ENCODE results near the gene TBC1D9. TPM values are rescaled to one million over a fixed set of nuclear protein-coding genes. Genes with fewer than 3 reads are reported as not detected.

TBC1D9 gene
- total and polyA plus RNA-seq, 2 donors (not counting 1 experiment from before 2014, with no cell fraction given) = 48.9 to 235 TPM

GRCh38 chr4:140633951-140634350 lies 122.2 kb downstream of the TBC1D9 start:
- POLR2A ChIA-PET = no interaction called here
- no peak for DNase-seq
- ATAC-seq (ENCODE audit: low read depth) = no peak

GRCh38 chr4:140633124-140633523 lies 123.1 kb downstream of the TBC1D9 start:
- no peaks in the 10 kb centered on the region for H3K4me1 ChIP-seq (ENCODE audit: control insufficient read depth in 2 of 2, insufficient read depth in 2 of 2, low read length in 2 of 2)
- Mint-ChIP-seq H3K4me3 (no peak overlapping the region), H3K9me3 (ENCODE audit: insufficient read depth) (no peaks in the 10 kb centered on the region), H3K27me3 (no peaks in the 10 kb centered on the region), H3K4me1 (peaks cover 3% of the 10 kb centered on the region), H3K27ac (no peak overlapping the region)
- intact Hi-C loops (cut with micrococcal nuclease) = no loop called here
- H3K9me3 ChIP-seq (ENCODE audit: control extremely low read depth in 1 of 3, control insufficient read depth in 2 of 3, insufficient read depth in 1 of 3, low read length in 2 of 3) = no peaks in the 10 kb centered on the region
- no peak overlapping the region for H3K4me3 ChIP-seq (ENCODE audit: control extremely low read depth in 1 of 5, extremely low read depth in 1 of 5, insufficient read depth in 1 of 5, low read depth in 2 of 5, low read length in 4 of 5)
- ATAC-seq (ENCODE audit: low read depth) = no peak
- H3K27me3 ChIP-seq (replicated peaks in 1 of 4; ENCODE audit: control extremely low read depth in 1 of 4, control insufficient read depth in 3 of 4, insufficient read depth in 4 of 4, low read length in 3 of 4) = no peaks in the 10 kb centered on the region
- TF ChIP-seq EZH2 (IDR thresholded peaks at IDR 0.05; ENCODE audit: borderline replicate concordance, insufficient read depth, low read depth, low read length, poor library complexity, severe bottlenecking) = no peak
- TF ChIP-seq CTCF (IDR thresholded peaks at IDR 0.05) = no peak
- WGBS (ENCODE audit: insufficient coverage) = no CpG with 5 or more reads among the region's 2 CpGs
- no peak overlapping the region for H3K9ac ChIP-seq (ENCODE audit: low read length)
- H2AFZ ChIP-seq (ENCODE audit: insufficient read depth, low read depth, low read length, poor library complexity, severe bottlenecking) = no peak overlapping the region
- no peak for DNase-seq
- no peaks in the 10 kb centered on the region for H3K79me2 ChIP-seq (ENCODE audit: control insufficient read depth, insufficient read depth, low read length)
- CTCF ChIA-PET = interaction anchor here (1.4 kb wide), 1 partner anchor 218 kb away, joined by 4 read pairs; no protein-coding TSS in a partner anchor
- no peak overlapping the region for H3K4me2 ChIP-seq (replicated peaks; ENCODE audit: low read depth, low read length, poor library complexity, severe bottlenecking)
- H4K20me1 ChIP-seq (ENCODE audit: control insufficient read depth, insufficient read depth, low read length, poor library complexity, severe bottlenecking) = no peaks in the 10 kb centered on the region
- peaks cover 18 to 69% of the 10 kb centered on the region in 2 experiments for H3K36me3 ChIP-seq (replicated peaks in 1 of 2; ENCODE audit: control extremely low read depth in 1 of 2, control insufficient read depth in 1 of 2, extremely low read depth in 1 of 2, insufficient read depth in 2 of 2, low read length in 1 of 2)
- no peak overlapping the region for H3K27ac ChIP-seq (ENCODE audit: low read length in 2 of 2)
- POLR2A ChIA-PET = interaction anchor here (1.0 kb wide), 1 partner anchor 124 kb away, joined by 3 read pairs; the partner anchor contains the start of gene TBC1D9

More at GRCh38 chr4:140633951-140634350, 122.2 kb downstream of the TBC1D9 start:
- Histone ChIP-seq H3K27me3 (replicated peaks in 1 of 4; ENCODE audit: control extremely low read depth in 1 of 4, control insufficient read depth in 3 of 4, insufficient read depth in 4 of 4, low read length in 3 of 4) (no peaks in the 10 kb centered on the region), H3K9ac (ENCODE audit: low read length) (no peak overlapping the region), H3K4me3 (ENCODE audit: control extremely low read depth in 1 of 5, extremely low read depth in 1 of 5, insufficient read depth in 1 of 5, low read depth in 2 of 5, low read length in 4 of 5) (no peak overlapping the region), H3K27ac (ENCODE audit: low read length in 2 of 2) (no peak overlapping the region), H3K4me1 (ENCODE audit: control insufficient read depth in 2 of 2, insufficient read depth in 2 of 2, low read length in 2 of 2) (no peaks in the 10 kb centered on the region), H3K4me2 (replicated peaks; ENCODE audit: low read depth, low read length, poor library complexity, severe bottlenecking) (no peak overlapping the region), H2AFZ (ENCODE audit: insufficient read depth, low read depth, low read length, poor library complexity, severe bottlenecking) (no peak overlapping the region), H3K79me2 (ENCODE audit: control insufficient read depth, insufficient read depth, low read length) (no peaks in the 10 kb centered on the region), H3K9me3 (ENCODE audit: control extremely low read depth in 1 of 3, control insufficient read depth in 2 of 3, insufficient read depth in 1 of 3, low read length in 2 of 3) (no peaks in the 10 kb centered on the region), H3K36me3 (replicated peaks in 1 of 2; ENCODE audit: control extremely low read depth in 1 of 2, control insufficient read depth in 1 of 2, extremely low read depth in 1 of 2, insufficient read depth in 2 of 2, low read length in 1 of 2) (peaks cover 14 to 66% of the 10 kb centered on the region in 2 experiments), H4K20me1 (ENCODE audit: control insufficient read depth, insufficient read depth, low read length, poor library complexity, severe bottlenecking) (no peaks in the 10 kb centered on the region)
- H3K4me3 Mint-ChIP-seq = no peak overlapping the region
- H3K27me3 Mint-ChIP-seq = no peaks in the 10 kb centered on the region
- intact Hi-C loops (cut with micrococcal nuclease) = no loop called here
- H3K9me3 Mint-ChIP-seq (ENCODE audit: insufficient read depth) = no peaks in the 10 kb centered on the region
- 97% methylated on average over 10 of the region's 10 CpGs for WGBS (ENCODE audit: insufficient coverage)
- no peak overlapping the region for H3K27ac Mint-ChIP-seq
- peaks cover 3% of the 10 kb centered on the region for H3K4me1 Mint-ChIP-seq
- CTCF ChIA-PET = no interaction called here
- no peak for TF ChIP-seq EZH2 (IDR thresholded peaks at IDR 0.05; ENCODE audit: borderline replicate concordance, insufficient read depth, low read depth, low read length, poor library complexity, severe bottlenecking)
- TF ChIP-seq CTCF (IDR thresholded peaks at IDR 0.05) = no peak

Data from B cell (primary cell).